Measurements from ENCODE around the gene TSPAN18.

DNA sequence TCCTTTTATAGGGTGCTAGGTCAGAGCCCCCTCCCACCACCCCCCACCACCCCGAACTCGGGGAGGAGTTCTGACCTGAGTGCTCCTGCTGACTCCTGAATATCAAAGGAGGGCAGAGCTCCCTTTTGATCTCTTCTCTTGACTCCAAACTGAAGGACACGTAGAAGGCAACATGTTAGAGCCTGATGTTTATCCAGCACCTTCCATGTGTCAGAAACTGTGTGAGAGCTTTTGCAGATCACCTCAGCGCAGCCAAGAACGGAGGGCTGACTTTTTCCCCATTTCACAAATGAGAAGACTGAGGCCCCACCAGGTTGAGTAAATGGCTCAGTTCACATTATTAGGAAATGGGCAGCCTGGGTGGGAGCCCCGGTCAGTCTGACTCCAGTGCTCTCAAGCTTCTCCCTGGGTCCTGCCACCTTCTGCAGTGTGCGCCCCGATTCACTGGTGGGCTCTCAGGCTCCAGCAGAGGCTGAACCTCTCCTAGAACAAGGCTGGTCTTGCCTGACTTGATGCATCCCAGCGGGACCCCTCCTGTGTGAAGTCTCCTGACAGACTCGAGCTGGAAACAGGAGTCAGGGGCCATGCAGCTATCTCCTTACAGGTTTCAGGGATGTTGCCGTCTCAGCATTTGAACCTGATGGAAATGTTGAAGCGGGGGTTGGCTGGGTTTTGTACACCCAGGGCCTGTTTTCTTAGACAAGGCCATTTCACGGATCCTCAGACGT is 98.5 kb downstream of the TSPAN18 start:
- TF ChIP-seq MAX (IDR thresholded peaks at IDR 0.05; ENCODE audit: low read depth, low read length) (no peak), TAF1 (IDR thresholded peaks at IDR 0.05; ENCODE audit: borderline replicate concordance, low read depth, low read length) (no peak), CTCF (IDR thresholded peaks at IDR 0.05 in 2 of 3, conservative IDR thresholded peaks at IDR 0.05 in 1 of 3; ENCODE audit: control insufficient read depth in 2 of 3, extremely low read depth in 1 of 3, insufficient read depth in 1 of 3, low read depth in 3 of 3, low read length in 3 of 3) (no peak), SMC3 (IDR thresholded peaks at IDR 0.05; ENCODE audit: borderline replicate concordance, low read length) (no peak), CEBPB (IDR thresholded peaks at IDR 0.05; ENCODE audit: borderline replicate concordance in 1 of 2, low read depth in 2 of 2, low read length in 2 of 2) (no peak), RCOR1 (conservative IDR thresholded peaks at IDR 0.05; ENCODE audit: low read depth, low read length) (no peak), CBX5 (IDR thresholded peaks at IDR 0.05; ENCODE audit: low read depth) (no peak), EZH2 (IDR thresholded peaks at IDR 0.05; ENCODE audit: borderline replicate concordance, control insufficient read depth, low read depth, low read length) (no peak), SIN3A (IDR thresholded peaks at IDR 0.05; ENCODE audit: low read depth, low read length) (no peak), JUND (IDR thresholded peaks at IDR 0.05; ENCODE audit: low read depth, low read length) (no peak), ESRRA (IDR thresholded peaks at IDR 0.05; ENCODE audit: low read length) (no peak), RAD21 (IDR thresholded peaks at IDR 0.05; ENCODE audit: insufficient read depth, low read depth, low read length) (no peak), MYC (IDR thresholded peaks at IDR 0.05; ENCODE audit: insufficient read depth, insufficient read length, insufficient replicate concordance, low read length, severe bottlenecking) (no peak), BCL11A (IDR thresholded peaks at IDR 0.05; ENCODE audit: low read depth, low read length) (no peak)
